T-cell (primary cell): Measurements from ENCODE around the gene RNF126. TPM values are rescaled to one million over a fixed set of nuclear protein-coding genes. Genes with fewer than 3 reads are reported as not detected.

Experiments used
- ATAC-seq, 4 experiments: fragments of 200-7000 bp in 3 of 4; fragments of 150-1000 bp in 1 of 4; cut with Tn5 transposase; replicated peaks in 1 of 4; 1 replicate in 3 of 4; 2 replicates in 1 of 4; pipeline ENCODE4 v1.10.0; 2021; ENCODE audit warnings: moderate library complexity in 3 of 4, mild to moderate bottlenecking in 2 of 4, moderate number of reproducible peaks in 1 of 4
- CTCF ChIA-PET, 2 donors: fragments of 300-600 bp; sonication (Branson Sonifier 250); formaldehyde crosslinking; loops; one replicate each; lab custom pipeline; 2022; ENCODE audit warnings: antibody characterized with exemption in 2 of 2; lab: Charles Lee
- POLR2A ChIA-PET, 2 donors: fragments of 300-600 bp; sonication (Branson Sonifier 250); formaldehyde crosslinking; loops; one replicate each; lab custom pipeline; 2022; ENCODE audit warnings: antibody characterized with exemption in 2 of 2; lab: Charles Lee
- DNase-seq, 35 experiments: peaks; one replicate each; pipeline versions ENCODE4 v3.0.0 to v3.0.0-alpha.2; 2013 to 2023
- H3K27ac ChIP-seq: one replicate; pipeline ENCODE4 v1.5.1; 2013; ENCODE audit warnings: low read length
- H3K27me3 ChIP-seq, 2 experiments: replicated peaks in 1 of 2; 1 replicate in 1 of 2; 2 replicates in 1 of 2; pipeline versions ENCODE4 v1.6.1 to v1.7.0; 2013; ENCODE audit warnings: low read length in 1 of 2, mixed read lengths in 1 of 2; ENCODE audit not compliant: control insufficient read depth in 2 of 2, insufficient read depth in 2 of 2; ENCODE audit errors: extremely low read depth in 1 of 2
- H3K36me3 ChIP-seq, 2 donors: 1 replicate in 1 of 2; 2 replicates in 1 of 2; pipeline versions ENCODE4 v1.6.1 to v1.7.0; 2013; ENCODE audit warnings: low read length in 1 of 2; ENCODE audit not compliant: control insufficient read depth in 2 of 2, insufficient read depth in 1 of 2; ENCODE audit errors: extremely low read depth in 1 of 2
- H3K4me1 ChIP-seq, 2 experiments: 1 replicate in 1 of 2; 2 replicates in 1 of 2; pipeline versions ENCODE4 v1.6.1 to v1.7.0; 2013; ENCODE audit warnings: low read length in 2 of 2, mixed read lengths in 1 of 2; ENCODE audit not compliant: insufficient read depth in 2 of 2, control insufficient read depth in 1 of 2; ENCODE audit errors: extremely low read depth in 1 of 2
- H3K4me3 ChIP-seq, 2 donors: 1 replicate in 1 of 2; 2 replicates in 1 of 2; pipeline versions ENCODE4 v1.5.1 to v1.7.0; 2013; ENCODE audit warnings: mild to moderate bottlenecking in 2 of 2, low read length in 1 of 2, moderate library complexity in 1 of 2; ENCODE audit not compliant: control insufficient read depth in 1 of 2; ENCODE audit errors: extremely low read depth in 1 of 2
- H3K9me3 ChIP-seq: 2 replicates; pipeline ENCODE4 v1.7.0; 2013
- H3K27ac Mint-ChIP-seq, 2 donors: one replicate each; pipeline ENCODE4 v1.8.0; 2020 to 2021; ENCODE audit warnings: mild to moderate bottlenecking in 2 of 2, mixed read lengths in 2 of 2
- H3K27me3 Mint-ChIP-seq, 2 donors: one replicate each; pipeline ENCODE4 v1.8.0; 2021 to 2022; ENCODE audit warnings: mixed read lengths in 2 of 2
- H3K36me3 Mint-ChIP-seq: one replicate; pipeline ENCODE4 v1.8.0; 2021; ENCODE audit warnings: mixed read lengths
- H3K4me1 Mint-ChIP-seq, 3 donors: one replicate each; pipeline ENCODE4 v1.8.0; 2020 to 2022; ENCODE audit warnings: mixed read lengths in 3 of 3, mild to moderate bottlenecking in 1 of 3
- H3K4me3 Mint-ChIP-seq, 3 donors: one replicate each; pipeline ENCODE4 v1.8.0; 2020 to 2022; ENCODE audit warnings: mild to moderate bottlenecking in 3 of 3, mixed read lengths in 3 of 3, moderate library complexity in 3 of 3
- H3K9me3 Mint-ChIP-seq, 3 donors: one replicate each; pipeline ENCODE4 v1.8.0; 2020 to 2022; ENCODE audit warnings: mixed read lengths in 3 of 3
- WGBS: methylation state at CpG from one replicate; pipeline ENCODE4 v1.1.5; 2013; ENCODE audit warnings: missing lambda C conversion rate; ENCODE audit not compliant: insufficient coverage; 5-methylcytosine and 5-hydroxymethylcytosine counted together
- total RNA-seq, 35 experiments: library from RNA in 6 of 35; stranded (reverse) in 6 of 35; fragments of 120-200 nt in 1 of 35; gene quantifications; one replicate each; pipeline versions ENCODE4 v1.2.1 to v1.2.4 and lab custom pipeline; 2013 to 2026

RNF126 gene
- total RNA-seq = 100 to 1,000 TPM in 4 of 5 donors, 10 to 100 TPM in 1; 98.8 to 139 (median 118) TPM
- total RNA-seq (2013) = 54.4 TPM
- 62.7 to 127 (median 88.8) reads per million in 29 experiments for total RNA-seq (lab: John Stamatoyannopoulos, UW)

DNA sequence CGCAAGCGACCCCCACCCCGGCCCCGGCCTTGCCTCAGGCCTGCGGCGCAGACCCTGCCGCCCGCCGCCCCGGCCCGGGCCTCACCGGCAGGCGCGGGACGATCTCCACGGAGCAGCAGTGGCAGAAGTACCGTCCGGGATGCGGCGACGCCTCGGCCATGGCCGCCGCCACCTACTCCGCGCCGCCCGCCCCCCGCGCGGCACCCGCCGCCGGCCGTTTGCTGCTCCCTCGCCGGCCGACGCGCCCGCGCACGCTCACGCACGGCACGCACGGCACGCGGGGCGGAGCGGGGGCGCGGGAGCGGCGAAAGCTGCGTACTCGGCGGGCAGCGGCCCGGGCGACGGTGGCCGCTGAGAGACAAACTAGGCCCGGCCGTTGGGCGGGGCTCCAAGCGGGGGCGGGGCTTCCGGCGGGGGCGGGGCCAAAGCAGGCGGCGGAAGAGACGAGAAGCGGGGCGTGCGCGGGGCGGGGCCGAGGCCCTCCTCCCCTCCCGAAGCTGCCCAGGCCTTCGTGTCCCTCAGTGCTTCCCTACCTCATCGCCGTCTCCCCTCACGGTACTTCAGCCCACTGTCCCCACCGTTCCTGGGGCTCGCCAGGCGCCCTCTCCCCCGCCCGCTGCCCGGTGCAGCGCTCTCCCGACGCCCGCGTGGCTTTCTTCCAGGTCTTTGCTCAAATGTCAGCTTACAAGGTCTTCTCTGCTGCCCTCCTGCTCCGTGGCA is at the start of gene RNF126:
RNF126 (minus strand) TSS at position 253 of the 720 bp plus-strand sequence; CDS start at position 160, 93 bp downstream.
- under 1% methylated on average over 93 of the region's 97 CpGs for WGBS

GRCh38 chr19:711254-711653 is 48.2 kb upstream of the RNF126 start:
- peaks cover 0 to 6% (median 2%) of the 10 kb centered on the region in 3 donors for H3K4me1 Mint-ChIP-seq
- H3K27ac Mint-ChIP-seq = no peak overlapping the region
- no peaks in the 10 kb centered on the region for H3K9me3 ChIP-seq
- ChIA-PET CTCF (no interaction called here), POLR2A (no interaction called here)
- DNase-seq = no peak
- WGBS = 83% methylated on average over 2 of the region's 8 CpGs
- no peak overlapping the region for H3K4me3 Mint-ChIP-seq
- peaks cover 3% of the 10 kb centered on the region for H3K36me3 Mint-ChIP-seq
- H3K36me3 ChIP-seq = no peaks in the 10 kb centered on the region
- H3K27me3 Mint-ChIP-seq = peaks cover 17 to 34% of the 10 kb centered on the region in 2 donors
- H3K27me3 ChIP-seq = peaks cover 0 to 64% of the 10 kb centered on the region in 2 experiments
- no peak overlapping the region for H3K27ac ChIP-seq
- H3K4me1 ChIP-seq = peaks cover 0 to 3% of the 10 kb centered on the region in 2 experiments
- no peak for ATAC-seq
- peaks cover 5% of the 10 kb centered on the region in 3 donors for H3K9me3 Mint-ChIP-seq
- no peak overlapping the region for H3K4me3 ChIP-seq

More for the DNA sequence above, at the start of gene RNF126:
- Histone ChIP-seq H3K27me3 (peaks cover 0 to 4% of the 10 kb centered on the region in 2 experiments), H3K9me3 (no peaks in the 10 kb centered on the region), H3K27ac (peak within 1 kb of the TSS; percentile 98), H3K4me3 (peak within 1 kb of the TSS; percentile 86 to 87), H3K36me3 (peaks cover 0 to 7% of the 10 kb centered on the region in 2 donors), H3K4me1 (peaks cover 12 to 61% of the 10 kb centered on the region in 2 experiments)
- Mint-ChIP-seq H3K36me3 (peaks cover 2% of the 10 kb centered on the region), H3K9me3 (no peaks in the 10 kb centered on the region), H3K4me1 (peaks cover 35 to 47% (median 46%) of the 10 kb centered on the region in 3 donors), H3K27me3 (no peaks in the 10 kb centered on the region), H3K4me3 (peak within 1 kb of the TSS; percentile 95 to 98 (median 96)), H3K27ac (peak within 1 kb of the TSS; percentile 97)
- POLR2A ChIA-PET = interaction anchor here in 1 of 2 donors (0.8 kb wide), 1 partner anchor 80 kb away, joined by 4 read pairs; no protein-coding TSS in a partner anchor
- ATAC-seq = peak; percentile 51 to 71 (median 59)
- CTCF ChIA-PET = interaction anchor here in 1 of 2 donors (0.6 to 0.7 kb wide), 5 partner anchors 27 to 762 kb away, joined by 3 to 5 read pairs (median 3); partner anchors contain the start of genes BSG and PTBP1
- DNase-seq = peak; percentile 82 to 97 (median 92)

GRCh38 chr19:710767-711166 is 47.8 kb upstream of the RNF126 start:
- peaks cover 0 to 3% of the 10 kb centered on the region in 2 experiments for H3K4me1 ChIP-seq
- H3K36me3 Mint-ChIP-seq = peaks cover 3% of the 10 kb centered on the region
- no peak overlapping the region for H3K27ac Mint-ChIP-seq
- WGBS = 91% methylated on average over 16 of the region's 21 CpGs
- peaks cover 5% of the 10 kb centered on the region in 3 donors for H3K9me3 Mint-ChIP-seq
- H3K4me1 Mint-ChIP-seq = peaks cover 0 to 6% (median 2%) of the 10 kb centered on the region in 3 donors
- peaks cover 14 to 34% of the 10 kb centered on the region in 2 donors for H3K27me3 Mint-ChIP-seq
- ATAC-seq (no peak), DNase-seq (no peak)
- H3K27ac ChIP-seq = no peak overlapping the region
- no peaks in the 10 kb centered on the region for H3K9me3 ChIP-seq
- ChIA-PET POLR2A (no interaction called here), CTCF (no interaction called here)
- no peak overlapping the region for H3K4me3 ChIP-seq
- no peaks in the 10 kb centered on the region for H3K36me3 ChIP-seq
- H3K27me3 ChIP-seq = peaks cover 0 to 63% of the 10 kb centered on the region in 2 experiments
- peak overlapping the region in 2 of 3 donors; percentile 9 to 17 for H3K4me3 Mint-ChIP-seq

GRCh38 chr19:709965-710571 is 47.1 kb upstream of the RNF126 start:
- H3K4me3 Mint-ChIP-seq = peak overlapping the region in 1 of 3 donors; percentile 9
- Histone ChIP-seq H3K4me3 (no peak overlapping the region), H3K4me1 (peaks cover 0 to 3% of the 10 kb centered on the region in 2 experiments), H3K9me3 (no peaks in the 10 kb centered on the region), H3K36me3 (no peaks in the 10 kb centered on the region), H3K27ac (no peak overlapping the region), H3K27me3 (peaks cover 0 to 63% of the 10 kb centered on the region in 2 experiments)
- no peak overlapping the region for H3K27ac Mint-ChIP-seq
- 64% methylated on average over 12 of the region's 27 CpGs for WGBS
- peaks cover 8 to 34% of the 10 kb centered on the region in 2 donors for H3K27me3 Mint-ChIP-seq
- ChIA-PET POLR2A (no interaction called here), CTCF (no interaction called here)
- no peaks in the 10 kb centered on the region for H3K9me3 Mint-ChIP-seq
- ATAC-seq (peak in 1 of 4 experiments; percentile 9), DNase-seq (no peak)
- peaks cover 0 to 6% (median 2%) of the 10 kb centered on the region in 3 donors for H3K4me1 Mint-ChIP-seq
- no peaks in the 10 kb centered on the region for H3K36me3 Mint-ChIP-seq

DNA sequence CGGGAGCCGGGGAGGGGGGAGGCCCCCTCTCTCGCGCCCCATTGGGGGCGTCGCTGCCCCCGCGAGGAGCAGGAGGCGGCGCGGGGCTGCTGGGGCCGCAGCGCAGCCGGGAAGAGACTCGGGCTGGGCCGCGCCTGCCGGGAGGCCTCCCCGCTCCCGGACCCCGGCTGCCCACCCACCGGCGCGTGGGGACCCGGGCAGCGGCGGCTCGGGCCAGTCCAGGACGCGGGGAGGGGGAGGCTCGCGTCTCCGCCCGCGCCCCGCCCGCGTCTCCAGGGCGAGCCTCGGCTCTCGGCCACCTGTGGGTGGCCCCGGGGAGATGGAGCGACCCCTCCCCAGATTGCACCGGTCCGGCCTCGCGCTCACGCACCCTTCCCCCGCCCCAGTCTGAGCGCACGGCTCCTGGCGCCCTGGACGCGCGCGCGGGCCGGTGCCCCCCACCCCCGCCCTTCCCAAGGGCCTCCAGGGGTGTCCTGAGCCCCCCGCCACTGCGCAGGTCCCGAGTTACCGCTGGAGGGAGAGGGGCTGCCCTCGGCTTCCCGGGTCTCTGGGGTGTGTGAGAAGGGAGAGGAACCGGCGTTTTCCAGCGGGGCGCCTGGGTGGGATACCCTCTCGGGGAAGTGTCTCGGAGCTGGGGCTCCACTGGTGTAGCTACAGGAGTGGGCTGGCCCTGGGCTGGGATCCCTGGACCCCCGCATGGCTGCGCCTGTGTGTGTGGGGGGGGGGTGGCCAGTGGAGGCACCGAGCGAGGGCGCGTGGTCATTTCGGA is 46.4 kb upstream of the RNF126 start:
- Histone ChIP-seq H3K4me3 (no peak overlapping the region), H3K4me1 (peaks cover 0 to 8% of the 10 kb centered on the region in 2 experiments), H3K27ac (no peak overlapping the region), H3K27me3 (peaks cover 0 to 67% of the 10 kb centered on the region in 2 experiments), H3K9me3 (no peaks in the 10 kb centered on the region), H3K36me3 (no peaks in the 10 kb centered on the region)
- DNase-seq (no peak), ATAC-seq (no peak)
- POLR2A ChIA-PET = no interaction called here
- Mint-ChIP-seq H3K9me3 (no peaks in the 10 kb centered on the region), H3K27ac (no peak overlapping the region), H3K4me3 (no peak overlapping the region), H3K4me1 (peaks cover 0 to 8% (median 4%) of the 10 kb centered on the region in 3 donors), H3K27me3 (peaks cover 8 to 34% of the 10 kb centered on the region in 2 donors), H3K36me3 (no peaks in the 10 kb centered on the region)
- CTCF ChIA-PET = no interaction called here
- 4% methylated on average over 57 of the region's 78 CpGs for WGBS
